Large intestine (tissue), 3 donors: ENCODE measurements around the gene CEBPG. TPM values are rescaled to one million over a fixed set of nuclear protein-coding genes. Genes with fewer than 3 reads are reported as not detected.

ENCODE experiments used
- DNase-seq, 2 donors: peaks; one replicate each; pipeline versions ENCODE4 v3.0.0 to v3.0.0-alpha.2; 2013
- H3K27ac ChIP-seq: one replicate; pipeline ENCODE4 v1.5.1; 2013; ENCODE audit warnings: low read length
- H3K27me3 ChIP-seq: 2 replicates; pipeline ENCODE4 v1.6.1; 2013; ENCODE audit warnings: low read length; ENCODE audit not compliant: control insufficient read depth, insufficient read depth
- H3K36me3 ChIP-seq: 2 replicates; pipeline ENCODE4 v1.6.1; 2013; ENCODE audit warnings: low read length; ENCODE audit not compliant: control insufficient read depth, insufficient read depth
- H3K4me1 ChIP-seq: one replicate; pipeline ENCODE4 v1.6.1; 2013; ENCODE audit warnings: low read length; ENCODE audit not compliant: control insufficient read depth, insufficient read depth
- H3K4me3 ChIP-seq: one replicate; pipeline ENCODE4 v1.5.1; 2013; ENCODE audit warnings: low read length
- H3K9me3 ChIP-seq: one replicate; pipeline ENCODE4 v1.6.1; 2013; ENCODE audit warnings: mild to moderate bottlenecking, low read depth, low read length, moderate library complexity; ENCODE audit not compliant: control insufficient read depth
- WGBS: methylation state at CpG from one replicate; pipeline ENCODE4 v1.1.5; 2013; ENCODE audit warnings: low lambda C conversion rate; ENCODE audit not compliant: insufficient coverage; 5-methylcytosine and 5-hydroxymethylcytosine counted together
- polyA plus RNA-seq: library from polyadenylated mRNA; unstranded; fragments of 120-200 nt; gene quantifications from one replicate; pipeline ENCODE4 v1.2.1, GENCODE V29; 2013

CEBPG gene
- polyA plus RNA-seq, 1 donor: 62.9 TPM

GRCh38 chr19:33366897-33367296 is 6.6 kb upstream of the CEBPG start:
- no peaks in the 10 kb centered on the region for H3K9me3 ChIP-seq
- H3K4me3 ChIP-seq: no peak overlapping the region
- H3K27me3 ChIP-seq: no peaks in the 10 kb centered on the region
- peak; percentile 37 to 77 for DNase-seq
- whole genome bisulfite sequencing: 60% methylated on average over 1 of the region's 5 CpGs
- peak overlapping the region; percentile 75 for H3K27ac ChIP-seq
- no peaks in the 10 kb centered on the region for H3K36me3 ChIP-seq
- peaks cover 38% of the 10 kb centered on the region for H3K4me1 ChIP-seq

GRCh38 chr19:33368074-33368864 is 5.2 kb upstream of the CEBPG start:
- Histone ChIP-seq H3K4me1 (peaks cover 41% of the 10 kb centered on the region), H3K9me3 (no peaks in the 10 kb centered on the region), H3K36me3 (no peaks in the 10 kb centered on the region), H3K4me3 (no peak overlapping the region), H3K27ac (peak overlapping the region; percentile 75), H3K27me3 (no peaks in the 10 kb centered on the region)
- DNase-seq: no peak
- no CpG with 5 or more reads among the region's 5 CpGs for WGBS

DNA sequence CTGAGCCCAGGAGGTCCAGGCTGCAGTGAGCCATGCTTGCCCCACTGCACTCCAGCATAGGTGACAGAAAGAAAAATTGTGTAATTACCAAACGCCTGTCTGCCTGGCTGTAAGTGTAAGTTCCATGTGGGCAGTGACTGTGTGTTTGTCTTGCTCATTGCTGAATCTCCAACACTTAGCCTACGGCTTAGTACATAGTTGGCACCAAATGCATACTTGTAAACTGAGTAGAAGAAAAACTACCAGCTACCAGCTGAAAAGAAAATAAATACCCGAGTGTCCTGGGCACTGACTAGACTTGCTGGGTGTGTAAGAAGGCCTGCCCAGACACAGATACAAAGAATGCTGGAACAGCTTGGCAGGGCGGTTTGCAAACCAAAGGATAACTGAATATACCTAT is 2.7 kb upstream of the CEBPG start:
- Histone ChIP-seq H3K4me1 (peaks cover 32% of the 10 kb centered on the region), H3K27me3 (no peaks in the 10 kb centered on the region), H3K36me3 (no peaks in the 10 kb centered on the region), H3K9me3 (no peaks in the 10 kb centered on the region), H3K4me3 (no peak overlapping the region), H3K27ac (no peak overlapping the region)
- no peak for DNase-seq
- 86% methylated on average over 2 of the region's 4 CpGs for WGBS

DNA sequence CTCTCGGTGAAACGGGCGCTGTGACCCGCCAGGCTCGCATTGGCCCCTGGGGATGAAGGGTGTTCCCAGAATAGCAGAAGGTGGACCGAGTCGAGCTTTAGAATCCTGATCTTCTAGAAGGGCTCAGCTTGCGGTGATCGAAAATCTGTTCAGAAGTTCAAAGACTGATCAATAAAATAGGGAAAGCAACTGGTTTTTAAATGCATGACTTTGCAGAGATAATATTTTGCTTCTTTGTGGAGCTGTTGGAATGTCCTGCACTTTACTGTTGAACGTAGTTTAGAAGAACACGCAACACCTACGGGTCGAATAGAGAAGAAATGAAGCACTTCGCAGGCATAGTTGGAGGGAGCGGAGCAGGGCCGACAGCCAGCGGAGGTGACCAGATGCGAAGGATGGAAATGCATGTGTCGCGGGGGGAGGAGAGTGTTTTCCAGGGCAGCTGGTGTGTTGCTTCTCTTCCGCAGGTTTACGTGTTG is 766 bp downstream of the CEBPG start:
- Histone ChIP-seq H3K4me1 (peaks cover 34% of the 10 kb centered on the region), H3K4me3 (peak overlapping the region; percentile 88), H3K9me3 (no peaks in the 10 kb centered on the region), H3K27me3 (no peaks in the 10 kb centered on the region), H3K36me3 (peaks cover 6% of the 10 kb centered on the region), H3K27ac (peak overlapping the region; percentile 94)
- no peak for DNase-seq
- 0% methylated on average over 4 of the region's 22 CpGs for WGBS

- WGBS: no CpG with 5 or more reads among the region's 9 CpGs
- H3K4me1 ChIP-seq: peaks cover 34% of the 10 kb centered on the region
- H3K9me3 ChIP-seq: no peaks in the 10 kb centered on the region
- peak overlapping the region; percentile 94 for H3K27ac ChIP-seq
- peak overlapping the region; percentile 88 for H3K4me3 ChIP-seq
- H3K36me3 ChIP-seq: peaks cover 13% of the 10 kb centered on the region
- DNase-seq: no peak
- no peaks in the 10 kb centered on the region for H3K27me3 ChIP-seq
These were observed 1.8 kb downstream of the CEBPG start for GRCh38 chr19:33375156-33375836.

GRCh38 chr19:33375837-33376159 is 2.3 kb downstream of the CEBPG start:
- DNase-seq: no peak
- H3K9me3 ChIP-seq: no peaks in the 10 kb centered on the region
- H3K27ac ChIP-seq: peak overlapping the region; percentile 94
- peak overlapping the region; percentile 88 for H3K4me3 ChIP-seq
- H3K4me1 ChIP-seq: peaks cover 34% of the 10 kb centered on the region
- 57% methylated on average over 1 of the region's 1 CpG for WGBS
- H3K27me3 ChIP-seq: no peaks in the 10 kb centered on the region
- peaks cover 13% of the 10 kb centered on the region for H3K36me3 ChIP-seq

- peak; percentile 76 to 86 for DNase-seq
- H3K27me3 ChIP-seq: no peaks in the 10 kb centered on the region
- peaks cover 37% of the 10 kb centered on the region for H3K4me1 ChIP-seq
- no CpG with 5 or more reads among the region's 2 CpGs for WGBS
- H3K27ac ChIP-seq: peak overlapping the region; percentile 94
- no peaks in the 10 kb centered on the region for H3K9me3 ChIP-seq
- no peak overlapping the region for H3K4me3 ChIP-seq
- peaks cover 19% of the 10 kb centered on the region for H3K36me3 ChIP-seq
These were observed 2.9 kb downstream of the CEBPG start for GRCh38 chr19:33376423-33376822.

GRCh38 chr19:33376941-33377557 is 3.5 kb downstream of the CEBPG start:
- Histone ChIP-seq H3K36me3 (peaks cover 24% of the 10 kb centered on the region), H3K9me3 (no peaks in the 10 kb centered on the region), H3K4me3 (no peak overlapping the region), H3K27ac (peak overlapping the region; percentile 94), H3K4me1 (peaks cover 39% of the 10 kb centered on the region), H3K27me3 (no peaks in the 10 kb centered on the region)
- DNase-seq: peak; percentile 81 to 91
- WGBS: 100% methylated on average over 1 of the region's 7 CpGs

GRCh38 chr19:33377586-33378475 is 4.3 kb downstream of the CEBPG start:
- Histone ChIP-seq H3K4me1 (peaks cover 40% of the 10 kb centered on the region), H3K27me3 (no peaks in the 10 kb centered on the region), H3K36me3 (peaks cover 27% of the 10 kb centered on the region), H3K4me3 (no peak overlapping the region), H3K27ac (peak overlapping the region; percentile 94), H3K9me3 (no peaks in the 10 kb centered on the region)
- WGBS: 82% methylated on average over 2 of the region's 12 CpGs
- DNase-seq: no peak
